Vagina (tissue), 2 donors: ENCODE data around the gene OPALIN. TPM values are rescaled to one million over a fixed set of nuclear protein-coding genes. Genes with fewer than 3 reads are reported as not detected.

ENCODE experiments used
- DNase-seq, 2 donors: peaks; one replicate each; pipeline ENCODE4 v3.0.0-alpha.2; 2017; ENCODE audit errors: extremely low spot score in 2 of 2
- H3K27ac ChIP-seq: fragments of 200-600 bp; sonication (generic); one replicate; pipeline ENCODE4 v1.5.1; 2019
- H3K27me3 ChIP-seq: fragments of 200-600 bp; sonication (generic); one replicate; pipeline ENCODE4 v1.5.1; 2019
- H3K36me3 ChIP-seq, 2 donors: fragments of 200-600 bp; sonication (generic); one replicate each; pipeline ENCODE4 v1.5.1; 2017 to 2019
- H3K4me1 ChIP-seq: fragments of 200-600 bp; sonication (generic); one replicate; pipeline ENCODE4 v1.5.1; 2019
- H3K4me3 ChIP-seq, 2 donors: fragments of 200-600 bp; sonication (generic); 1 replicate in 1 of 2; 2 replicates in 1 of 2; pipeline ENCODE4 v1.5.1; 2016 to 2019
- H3K9me3 ChIP-seq: fragments of 200-600 bp; sonication (generic); one replicate; pipeline ENCODE4 v1.5.1; 2019
- CTCF ChIP-seq, 3 experiments: fragments of 450-650 bp in 2 of 3; fragments of 200-600 bp in 1 of 3; sonication (generic) in 1 of 3; IDR thresholded peaks; one replicate each; pipeline ENCODE4 v1.5.1; 2017 to 2019; ENCODE audit warnings: antibody characterized with exemption in 3 of 3, mild to moderate bottlenecking in 2 of 3, moderate library complexity in 2 of 3
- POLR2A ChIP-seq, 2 donors: fragments of 450-650 bp; IDR thresholded peaks; one replicate each; pipeline ENCODE4 v1.6.1; 2017; ENCODE audit warnings: antibody characterized with exemption in 2 of 2, mild to moderate bottlenecking in 2 of 2, moderate library complexity in 2 of 2
- POLR2AphosphoS5 ChIP-seq, 2 donors: sonication (generic); formaldehyde crosslinking; IDR thresholded peaks; one replicate each; pipeline ENCODE4 v1.9.0; 2017; ENCODE audit warnings: antibody characterized with exemption in 2 of 2, mild to moderate bottlenecking in 2 of 2, low read depth in 1 of 2; ENCODE audit not compliant: insufficient read depth in 1 of 2
- intact Hi-C: fragments of 100-400 bp; cut with DNase I; formaldehyde crosslinking; loops from one replicate; pipeline ENCODE4 v1.15.1; 2023
- total RNA-seq: library from RNA; depleted of rRNA; stranded (reverse); fragments of >200 nt; gene quantifications from one replicate; pipeline ENCODE4 v1.2.3, GENCODE V29; 2016

The OPALIN gene
- total RNA-seq, 1 donor from 2014 or later, result not detected

GRCh38 chr10:96384506-96384905 is 25.7 kb upstream of the OPALIN start:
- Histone ChIP-seq H3K9me3 (no peaks in the 10 kb centered on the region), H3K36me3 (no peaks in the 10 kb centered on the region), H3K4me1 (no peaks in the 10 kb centered on the region), H3K27ac (no peak overlapping the region), H3K27me3 (no peaks in the 10 kb centered on the region), H3K4me3 (no peak overlapping the region)
- intact Hi-C loops, result no loop called here
- DNase-seq, result no peak
- TF ChIP-seq CTCF (IDR thresholded peaks at IDR 0.05), result no peak
- no peak for TF ChIP-seq POLR2A (IDR thresholded peaks at IDR 0.05)
- TF ChIP-seq POLR2AphosphoS5 (IDR thresholded peaks at IDR 0.05; ENCODE audit: insufficient read depth in 1 of 2, low read depth in 1 of 2), result no peak

- no peak overlapping the region for H3K4me3 ChIP-seq
- H3K27ac ChIP-seq, result no peak overlapping the region
- H3K36me3 ChIP-seq, result no peaks in the 10 kb centered on the region
- intact Hi-C loops, result no loop called here
- no peaks in the 10 kb centered on the region for H3K9me3 ChIP-seq
- TF ChIP-seq POLR2AphosphoS5 (IDR thresholded peaks at IDR 0.05; ENCODE audit: insufficient read depth in 1 of 2, low read depth in 1 of 2) (no peak), CTCF (IDR thresholded peaks at IDR 0.05) (no peak), POLR2A (IDR thresholded peaks at IDR 0.05) (no peak)
- no peak for DNase-seq
- peaks cover 9% of the 10 kb centered on the region for H3K4me1 ChIP-seq
- no peaks in the 10 kb centered on the region for H3K27me3 ChIP-seq
Measured at GRCh38 chr10:96380821-96381220, 22.0 kb upstream of the OPALIN start.

- peaks cover 18% of the 10 kb centered on the region for H3K4me1 ChIP-seq
- H3K36me3 ChIP-seq, result no peaks in the 10 kb centered on the region
- H3K27ac ChIP-seq, result no peak overlapping the region
- no peaks in the 10 kb centered on the region for H3K27me3 ChIP-seq
- no peak for DNase-seq
- intact Hi-C loops, result loop anchor here (2.0 kb wide), 1 partner anchor 37 kb away; no protein-coding TSS in a partner anchor
- no peak overlapping the region for H3K4me3 ChIP-seq
- no peaks in the 10 kb centered on the region for H3K9me3 ChIP-seq
- TF ChIP-seq POLR2AphosphoS5 (IDR thresholded peaks at IDR 0.05; ENCODE audit: insufficient read depth in 1 of 2, low read depth in 1 of 2) (no peak), POLR2A (IDR thresholded peaks at IDR 0.05) (no peak), CTCF (IDR thresholded peaks at IDR 0.05) (no peak)
Measured at GRCh38 chr10:96379758-96380157, 21.0 kb upstream of the OPALIN start.

GRCh38 chr10:96378741-96379140 is 19.9 kb upstream of the OPALIN start:
- no peak overlapping the region for H3K27ac ChIP-seq
- DNase-seq, result no peak
- H3K9me3 ChIP-seq, result no peaks in the 10 kb centered on the region
- intact Hi-C loops, result loop anchor here (2.0 kb wide), 1 partner anchor 36 kb away; no protein-coding TSS in a partner anchor
- H3K36me3 ChIP-seq, result no peaks in the 10 kb centered on the region
- TF ChIP-seq CTCF (IDR thresholded peaks at IDR 0.05) (no peak), POLR2A (IDR thresholded peaks at IDR 0.05) (no peak), POLR2AphosphoS5 (IDR thresholded peaks at IDR 0.05; ENCODE audit: insufficient read depth in 1 of 2, low read depth in 1 of 2) (no peak)
- peaks cover 21% of the 10 kb centered on the region for H3K4me1 ChIP-seq
- no peaks in the 10 kb centered on the region for H3K27me3 ChIP-seq
- H3K4me3 ChIP-seq, result no peak overlapping the region

GRCh38 chr10:96377816-96378294 is 19.1 kb upstream of the OPALIN start:
- TF ChIP-seq POLR2A (IDR thresholded peaks at IDR 0.05) (no peak), POLR2AphosphoS5 (IDR thresholded peaks at IDR 0.05; ENCODE audit: insufficient read depth in 1 of 2, low read depth in 1 of 2) (peak in 1 of 2 donors; percentile 34), CTCF (IDR thresholded peaks at IDR 0.05) (no peak)
- DNase-seq, result no peak
- H3K9me3 ChIP-seq, result no peaks in the 10 kb centered on the region
- H3K27ac ChIP-seq, result no peak overlapping the region
- H3K36me3 ChIP-seq, result no peaks in the 10 kb centered on the region
- H3K4me3 ChIP-seq, result no peak overlapping the region
- peaks cover 21% of the 10 kb centered on the region for H3K4me1 ChIP-seq
- H3K27me3 ChIP-seq, result no peaks in the 10 kb centered on the region
- intact Hi-C loops, result loop anchor here (2.0 kb wide), 1 partner anchor 35 kb away; no protein-coding TSS in a partner anchor
